Measurements from ENCODE around the gene LILRB5.
"Not testable (repeated sequence)": the region's sequence is repeated elsewhere in the genome, so short reads cannot be mapped to it uniquely, and the experiment has no call there.

- TF ChIP-seq CTCF (IDR thresholded peaks at IDR 0.05); ZFX (IDR thresholded peaks at IDR 0.05; ENCODE audit: borderline replicate concordance): not testable (repeated sequence)
Observed at GRCh38 chr19:54243809-54244208, 13.3 kb downstream of the LILRB5 start.
